Adrenal gland (tissue), 12 donors: ENCODE measurements around the gene GPC4. TPM values are rescaled to one million over a fixed set of nuclear protein-coding genes. Genes with fewer than 3 reads are reported as not detected.

ENCODE experiments used
- DNase-seq, 7 donors: peaks; one replicate each; pipeline ENCODE4 v3.0.0-alpha.2; 2019 to 2020
- H3K27ac ChIP-seq, 5 donors: fragments of 200-600 bp; sonication (generic) in 4 of 5; 1 replicate in 3 of 5; 2 replicates in 2 of 5; pipeline versions ENCODE4 v1.5.1 to v1.8.0; 2016 to 2020; ENCODE audit warnings: mild to moderate bottlenecking in 1 of 5
- H3K27me3 ChIP-seq: fragments of 200-600 bp; 2 replicates; pipeline ENCODE4 v1.8.0; 2021
- H3K36me3 ChIP-seq, 2 donors: fragments of 200-600 bp; replicated peaks in 1 of 2; 1 replicate in 1 of 2; 2 replicates in 1 of 2; pipeline versions ENCODE4 v1.5.1 to v1.8.0; 2018 to 2022
- H3K4me1 ChIP-seq, 2 donors: fragments of 200-600 bp; replicated peaks in 1 of 2; 1 replicate in 1 of 2; 2 replicates in 1 of 2; pipeline versions ENCODE4 v1.5.1 to v1.8.0; 2018 to 2021
- H3K4me3 ChIP-seq, 4 donors: fragments of 200-600 bp; sonication (generic) in 3 of 4; one replicate each; pipeline ENCODE4 v1.5.1; 2016 to 2018
- H3K9me3 ChIP-seq, 3 donors: fragments of 200-600 bp; sonication (generic) in 1 of 3; replicated peaks in 1 of 3; 1 replicate in 2 of 3; 2 replicates in 1 of 3; pipeline versions ENCODE4 v1.5.1 to v1.8.0; 2016 to 2021
- CTCF ChIP-seq, 6 experiments: fragments of 450-650 bp in 4 of 6; fragments of 200-600 bp in 2 of 6; sonication (generic) in 1 of 6; IDR thresholded peaks; 1 replicate in 5 of 6; 2 replicates in 1 of 6; pipeline versions ENCODE4 v1.5.1 to v1.8.0; 2016 to 2021; ENCODE audit warnings: antibody characterized with exemption in 6 of 6, mild to moderate bottlenecking in 2 of 6, moderate library complexity in 1 of 6
- POLR2A ChIP-seq, 2 donors: fragments of 450-650 bp; IDR thresholded peaks; one replicate each; pipeline ENCODE4 v1.6.1; 2017; ENCODE audit warnings: antibody characterized with exemption in 2 of 2, mild to moderate bottlenecking in 2 of 2, moderate library complexity in 1 of 2
- WGBS, 4 donors: extraction: QIAGEN DNeasy Blood & Tissue Kit in 2 of 4; methylation state at CpG; one replicate each; pipeline versions ENCODE4 v1.1.5 to v1.1.7; 2013 to 2017; 5-methylcytosine and 5-hydroxymethylcytosine counted together
- intact Hi-C, 2 donors: fragments of 100-400 bp; cut with DNase I; formaldehyde crosslinking; loops; one replicate each; pipeline versions ENCODE4 v1.14.1 to v1.15.0; 2022 to 2023
- polyA plus RNA-seq, 3 donors: library from polyadenylated mRNA; stranded (reverse); fragments of 200-250 nt in 2 of 3; fragments of 350-450 nt in 1 of 3; fragmentation: Illumina TruSeq in 1 of 3; extraction: RNeasy Lipid Tissue Mini Kit (QIAGEN cat#74804) in 1 of 3; gene quantifications; one replicate each; pipeline ENCODE4 v1.2.3, GENCODE V29; 2013 to 2014
- total RNA-seq, 9 donors: library from RNA; depleted of rRNA in 4 of 9; stranded (reverse); fragments of >200 nt in 4 of 9; fragments of 120-200 nt in 1 of 9; fragmentation: NEBNext Ultra II Directional in 1 of 9; extraction: Animal tissue kit (Norgen Biotek cat#: 25700) in 1 of 9; gene quantifications; one replicate each; pipeline versions ENCODE4 v1.1.0 to v1.2.4, GENCODE V29; 2013 to 2023
- donor health status: healthy with polysubstance abuse.
- donor health status: Bipolar disorder and iron deficiency.
- donor health status: DM: yes; HTN: yes; CAD: no.
- donor health status: DM: no; HTN: no; CAD: no.
- donor health status: DM: no; HTN: no; CAD: no.
- donor health status: DM: yes; HTN: yes; CAD: no.

GPC4 gene
- total and polyA plus RNA-seq, 12 donors = 3.2 to 26.8 (median 15.7) TPM

GRCh38 chrX:133350751-133351150 lies 64.5 kb downstream of the GPC4 start:
- no peaks in the 10 kb centered on the region for H3K9me3 ChIP-seq
- H3K27me3 ChIP-seq = peaks cover 8% of the 10 kb centered on the region
- H3K4me3 ChIP-seq = no peak overlapping the region
- H3K4me1 ChIP-seq = no peaks in the 10 kb centered on the region
- H3K27ac ChIP-seq = no peak overlapping the region
- 0 to 6% (median 0%) methylated on average over 1 of the region's 1 CpG for WGBS, 4 donors
- intact Hi-C loops = no loop called here
- no peak for TF ChIP-seq CTCF (IDR thresholded peaks at IDR 0.05)
- DNase-seq = peak; percentile 36 to 75 (median 63)
- no peaks in the 10 kb centered on the region for H3K36me3 ChIP-seq

DNA sequence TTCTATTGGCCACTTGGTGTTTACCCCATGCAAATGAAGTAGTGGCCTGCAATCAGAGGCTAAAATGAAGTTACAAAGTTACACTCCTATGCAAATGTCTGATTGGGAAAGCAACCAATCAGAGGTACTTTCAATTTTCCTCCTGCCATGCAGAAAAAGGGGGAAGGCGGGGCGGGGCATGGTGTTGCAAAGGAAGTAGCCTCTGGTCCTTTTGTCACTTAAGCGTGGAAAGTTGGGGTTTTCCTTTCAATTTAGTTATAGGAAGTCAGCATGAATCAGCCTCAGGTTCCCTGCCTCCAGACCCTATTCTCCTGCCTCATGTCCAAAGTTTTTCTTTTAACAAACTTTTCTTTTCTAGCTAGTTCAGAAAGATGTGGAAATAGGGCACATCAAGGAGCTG lies 69.3 kb downstream of the GPC4 start:
- DNase-seq = no peak

GRCh38 chrX:133339566-133339965 lies 75.7 kb downstream of the GPC4 start:
- TF ChIP-seq CTCF (IDR thresholded peaks at IDR 0.05) = no peak
- no peak for TF ChIP-seq POLR2A (IDR thresholded peaks at IDR 0.05)
- H3K4me1 ChIP-seq = no peaks in the 10 kb centered on the region

More for the DNA sequence above, 69.3 kb downstream of the GPC4 start:
- no peak for TF ChIP-seq POLR2A (IDR thresholded peaks at IDR 0.05)
- no peak for TF ChIP-seq CTCF (IDR thresholded peaks at IDR 0.05)
- H3K36me3 ChIP-seq = no peaks in the 10 kb centered on the region
- no peaks in the 10 kb centered on the region for H3K9me3 ChIP-seq
- H3K4me1 ChIP-seq = no peaks in the 10 kb centered on the region
- H3K27me3 ChIP-seq = peaks cover 8% of the 10 kb centered on the region
- 47 to 89% (median 82%) methylated on average over 3 of the region's 3 CpGs for WGBS, 4 donors
- H3K4me3 ChIP-seq = no peak overlapping the region
- H3K27ac ChIP-seq = no peak overlapping the region
- intact Hi-C loops = no loop called here

GRCh38 chrX:133337250-133337649 lies 78.0 kb downstream of the GPC4 start:
- Histone ChIP-seq H3K4me3 (no peak overlapping the region), H3K36me3 (no peaks in the 10 kb centered on the region), H3K27ac (no peak overlapping the region), H3K4me1 (no peaks in the 10 kb centered on the region), H3K27me3 (peaks cover 12% of the 10 kb centered on the region), H3K9me3 (no peaks in the 10 kb centered on the region)
- peak; percentile 35 to 77 (median 51) for DNase-seq
- TF ChIP-seq CTCF (IDR thresholded peaks at IDR 0.05) = no peak
- intact Hi-C loops = loop anchor here in 1 of 2 donors (10.0 kb wide), 1 partner anchor 338 kb away; no protein-coding TSS in a partner anchor
- WGBS, 4 donors = 31 to 61% (median 43%) methylated on average over 2 of the region's 2 CpGs

More at GRCh38 chrX:133339566-133339965, 75.7 kb downstream of the GPC4 start:
- Histone ChIP-seq H3K36me3 (no peaks in the 10 kb centered on the region), H3K27me3 (peaks cover 12% of the 10 kb centered on the region), H3K27ac (no peak overlapping the region), H3K9me3 (no peaks in the 10 kb centered on the region), H3K4me3 (no peak overlapping the region)
- DNase-seq = no peak
- WGBS, 4 donors = 48 to 67% (median 54%) methylated on average over 2 of the region's 2 CpGs
- intact Hi-C loops = loop anchor here in 1 of 2 donors (10.0 kb wide), 1 partner anchor 335 kb away; no protein-coding TSS in a partner anchor
